WI38 (cell line): ENCODE measurements around the gene TMEM214.
A peak's percentile ranks its signal among the peaks of the same experiment; 100 is the strongest.

Source experiments
- H3K4me3 ChIP-seq: 2 replicates; pipeline ENCODE4 v1.5.1; 2011; ENCODE audit warnings: low read depth, mild to moderate bottlenecking, control low read depth, low read length
- TF ChIP-seq, protein P1 (sequence below): IDR thresholded peaks from 2 replicates; pipeline ENCODE4 v1.5.1; 2012; ENCODE audit warnings: low read depth, mild to moderate bottlenecking, control low read depth, low read length

The TMEM214 gene

DNA sequence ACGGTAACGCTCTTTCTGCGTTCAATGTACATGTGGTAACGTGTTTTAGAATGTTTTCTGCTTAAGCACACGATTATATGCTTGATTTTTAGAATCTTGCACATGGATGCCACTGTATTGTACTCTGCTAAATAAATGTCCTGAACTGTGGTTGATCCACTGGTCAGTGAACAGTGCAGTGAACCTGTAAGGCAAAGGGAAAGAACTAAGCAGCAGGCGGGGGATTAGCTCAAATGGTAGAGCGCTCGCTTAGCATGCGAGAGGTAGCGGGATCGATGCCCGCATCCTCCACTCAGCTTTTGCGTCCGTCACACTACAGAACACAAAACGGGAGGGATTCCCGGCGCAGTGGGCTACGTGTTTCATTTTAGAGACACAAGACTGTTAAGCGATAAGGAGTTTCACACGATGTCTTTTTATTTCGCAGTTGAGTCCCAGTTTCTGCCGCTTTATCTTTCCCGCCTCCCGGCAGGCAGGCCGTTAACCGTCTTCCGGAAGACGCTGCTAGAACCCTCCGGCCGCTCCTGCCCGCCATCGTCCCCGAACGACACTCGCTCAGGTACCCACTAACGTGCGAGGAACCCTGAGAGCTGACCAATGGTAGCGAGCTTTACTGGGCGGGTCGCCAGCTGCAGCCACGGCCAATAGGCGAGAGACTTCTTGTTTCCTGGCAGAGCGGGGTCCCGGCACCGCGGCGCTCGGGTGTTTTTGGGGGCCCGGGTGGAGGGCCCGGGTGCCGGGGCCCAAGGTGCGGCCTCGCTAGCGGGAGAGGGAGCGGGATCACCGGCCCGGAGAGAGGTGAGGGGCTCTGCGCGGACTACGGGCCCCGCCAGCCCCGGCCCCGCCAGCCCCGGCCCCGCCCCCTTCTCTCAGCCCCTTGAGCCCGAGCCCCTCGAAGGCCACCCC is 18.5 kb downstream of the TMEM214 start, which contains the start of gene AGBL5:
AGBL5 (plus strand) TSS at position 673 of the 906 bp plus-strand sequence. CDS start 1,291 bp downstream, outside the sequence.
- H3K4me3 ChIP-seq: peak within 1 kb of the TSS; percentile 86
- TF ChIP-seq, protein P1, sequence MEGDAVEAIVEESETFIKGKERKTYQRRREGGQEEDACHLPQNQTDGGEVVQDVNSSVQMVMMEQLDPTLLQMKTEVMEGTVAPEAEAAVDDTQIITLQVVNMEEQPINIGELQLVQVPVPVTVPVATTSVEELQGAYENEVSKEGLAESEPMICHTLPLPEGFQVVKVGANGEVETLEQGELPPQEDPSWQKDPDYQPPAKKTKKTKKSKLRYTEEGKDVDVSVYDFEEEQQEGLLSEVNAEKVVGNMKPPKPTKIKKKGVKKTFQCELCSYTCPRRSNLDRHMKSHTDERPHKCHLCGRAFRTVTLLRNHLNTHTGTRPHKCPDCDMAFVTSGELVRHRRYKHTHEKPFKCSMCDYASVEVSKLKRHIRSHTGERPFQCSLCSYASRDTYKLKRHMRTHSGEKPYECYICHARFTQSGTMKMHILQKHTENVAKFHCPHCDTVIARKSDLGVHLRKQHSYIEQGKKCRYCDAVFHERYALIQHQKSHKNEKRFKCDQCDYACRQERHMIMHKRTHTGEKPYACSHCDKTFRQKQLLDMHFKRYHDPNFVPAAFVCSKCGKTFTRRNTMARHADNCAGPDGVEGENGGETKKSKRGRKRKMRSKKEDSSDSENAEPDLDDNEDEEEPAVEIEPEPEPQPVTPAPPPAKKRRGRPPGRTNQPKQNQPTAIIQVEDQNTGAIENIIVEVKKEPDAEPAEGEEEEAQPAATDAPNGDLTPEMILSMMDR: no peak

DNA sequence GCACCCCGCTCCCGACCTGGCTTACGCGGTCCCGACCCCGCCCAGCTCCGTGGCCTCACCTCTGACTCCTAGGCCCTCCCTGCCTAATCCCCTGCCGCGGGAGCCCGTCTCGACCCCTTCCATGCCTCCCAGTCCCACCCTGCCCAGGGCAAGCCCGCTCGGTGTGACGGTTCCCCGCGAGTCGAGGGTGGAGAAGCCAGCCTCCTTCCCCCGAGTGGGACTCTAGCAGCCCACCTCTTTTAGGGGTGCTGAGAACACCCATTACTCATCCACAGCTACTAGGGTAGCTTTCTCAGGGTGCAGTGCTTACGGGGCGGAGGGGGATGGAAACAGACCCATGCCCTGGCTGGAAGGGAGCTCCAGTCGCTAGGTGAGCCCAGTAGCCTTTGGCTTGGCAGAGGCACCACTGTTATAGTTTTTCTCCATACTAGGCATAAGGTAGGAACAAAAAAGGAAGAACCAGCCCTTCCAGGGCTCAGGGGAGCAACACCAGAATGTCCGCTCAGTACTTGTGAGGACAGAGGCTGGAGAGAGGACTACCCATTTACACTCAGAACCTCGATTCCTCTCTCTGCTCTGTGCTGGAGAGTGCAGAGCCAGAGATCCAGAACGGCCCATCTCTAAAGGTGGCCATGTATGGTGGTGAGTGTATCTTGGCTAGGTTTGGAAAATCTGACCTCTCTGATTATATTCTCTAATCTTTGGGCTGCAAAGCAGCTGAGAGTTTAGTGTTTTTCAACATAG is 19.3 kb downstream of the TMEM214 start:
- TF ChIP-seq, protein P1: no peak
- peak overlapping the region; percentile 86 for H3K4me3 ChIP-seq

DNA sequence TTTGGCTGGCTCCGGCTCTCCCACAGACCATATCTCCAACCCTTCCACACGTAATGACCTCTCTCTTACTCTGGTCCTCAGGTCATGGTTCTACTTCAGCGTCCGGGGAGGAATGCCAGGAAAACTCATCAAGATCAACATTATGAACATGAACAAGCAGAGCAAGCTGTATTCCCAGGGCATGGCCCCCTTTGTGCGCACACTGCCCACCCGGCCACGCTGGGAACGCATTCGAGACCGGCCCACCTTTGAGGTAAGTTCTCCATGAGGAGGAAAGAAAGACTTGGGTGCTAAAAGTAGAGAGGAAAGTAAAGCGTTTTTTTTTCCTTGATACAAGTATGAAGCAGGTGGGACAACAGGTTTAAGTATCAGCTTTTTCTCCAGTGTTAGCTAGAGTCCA is 20.6 kb downstream of the TMEM214 start:
- TF ChIP-seq, protein P1: no peak
- no peak overlapping the region for H3K4me3 ChIP-seq

DNA sequence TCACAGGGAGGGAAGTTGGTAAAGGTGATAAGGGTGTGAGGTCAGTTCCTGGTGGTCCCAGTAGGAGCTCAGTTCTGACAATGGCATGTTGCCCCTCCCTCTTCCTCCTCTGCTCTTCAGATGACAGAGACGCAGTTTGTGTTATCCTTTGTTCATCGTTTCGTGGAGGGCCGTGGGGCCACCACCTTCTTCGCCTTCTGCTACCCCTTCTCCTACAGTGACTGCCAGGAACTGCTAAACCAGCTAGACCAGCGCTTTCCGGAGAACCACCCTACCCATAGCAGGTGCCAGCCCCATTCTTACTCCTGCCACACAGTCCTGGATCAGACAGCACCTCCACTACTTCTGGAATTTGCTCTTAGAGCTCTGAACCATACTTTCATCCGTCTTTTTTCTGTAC is 21.0 kb downstream of the TMEM214 start:
- TF ChIP-seq, protein P1: no peak

DNA sequence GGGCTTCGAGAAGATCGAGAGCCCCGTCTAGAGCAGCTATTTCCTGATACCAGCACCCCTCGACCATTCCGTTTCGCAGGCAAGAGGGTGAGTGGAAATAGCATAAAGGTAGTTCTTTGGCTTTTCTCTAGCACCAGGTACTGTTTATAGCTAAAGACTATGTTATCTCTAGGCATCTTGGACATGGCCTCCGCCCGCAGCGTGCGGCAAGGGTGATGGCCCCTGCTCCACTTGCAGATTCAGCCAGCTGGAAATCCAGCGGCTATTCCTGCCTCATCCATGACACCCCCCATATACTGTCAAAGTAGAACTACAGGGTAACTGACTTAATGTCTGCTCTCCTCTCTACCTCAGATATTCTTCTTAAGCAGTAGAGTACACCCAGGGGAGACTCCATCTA is 22.0 kb downstream of the TMEM214 start:
- TF ChIP-seq, protein P1: no peak
- H3K4me3 ChIP-seq: no peak overlapping the region

More for the DNA sequence above, 21.0 kb downstream of the TMEM214 start:
- no peak overlapping the region for H3K4me3 ChIP-seq

DNA sequence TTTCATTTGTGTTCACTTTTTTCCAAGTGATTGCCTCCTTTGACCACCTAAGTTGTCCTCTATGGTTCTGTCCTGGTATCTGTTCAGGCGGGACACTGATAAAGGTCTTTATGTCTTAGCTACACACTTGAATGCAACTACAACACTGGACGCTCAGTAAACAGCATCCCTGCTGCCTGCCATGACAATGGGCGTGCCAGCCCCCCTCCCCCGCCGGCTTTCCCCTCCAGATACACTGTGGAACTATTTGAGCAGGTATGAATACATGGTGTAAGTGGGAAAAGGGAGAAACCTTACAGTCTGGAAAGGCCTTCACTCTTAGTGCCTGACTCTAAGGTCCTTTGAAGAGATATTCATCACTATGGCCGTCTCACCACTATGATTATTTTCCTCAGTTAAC is 24.4 kb downstream of the TMEM214 start:
- TF ChIP-seq, protein P1: no peak
- H3K4me3 ChIP-seq: no peak overlapping the region

DNA sequence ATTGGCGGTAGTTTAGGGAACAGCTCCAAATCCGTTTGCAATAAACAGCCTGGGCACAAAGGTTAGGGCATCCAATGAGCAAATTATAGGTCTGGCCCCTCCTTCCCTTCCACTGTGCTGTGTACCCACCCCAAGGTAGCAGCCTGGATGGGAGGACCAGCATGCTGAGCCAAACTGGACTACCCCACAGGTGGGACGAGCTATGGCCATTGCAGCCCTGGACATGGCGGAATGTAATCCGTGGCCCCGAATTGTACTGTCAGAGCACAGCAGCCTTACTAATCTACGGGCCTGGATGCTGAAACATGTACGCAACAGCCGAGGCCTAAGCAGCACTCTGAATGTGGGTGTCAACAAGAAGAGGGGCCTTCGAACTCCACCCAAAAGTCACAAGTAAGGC is 25.4 kb downstream of the TMEM214 start:
- H3K4me3 ChIP-seq: no peak overlapping the region
- TF ChIP-seq, protein P1: no peak
